Fibroblast of lung (primary cell): ENCODE data around the gene LGR4.

ENCODE experiments used
- EZH2 ChIP-seq: IDR thresholded peaks from 2 replicates; pipeline ENCODE4 v1.5.1; 2012; ENCODE audit warnings: low read length, control low read depth, mild to moderate bottlenecking; ENCODE audit errors: missing control alignments
- TF ChIP-seq, protein P1 (sequence below), 2 donors: IDR thresholded peaks in 1 of 2; conservative IDR thresholded peaks in 1 of 2; 1 replicate in 1 of 2; 2 replicates in 1 of 2; pipeline ENCODE4 v1.5.1; 2011 to 2012; ENCODE audit warnings: low read length in 2 of 2, control low read depth in 1 of 2, inconsistent platforms in 1 of 2, low read depth in 1 of 2, mild to moderate bottlenecking in 1 of 2

DNA sequence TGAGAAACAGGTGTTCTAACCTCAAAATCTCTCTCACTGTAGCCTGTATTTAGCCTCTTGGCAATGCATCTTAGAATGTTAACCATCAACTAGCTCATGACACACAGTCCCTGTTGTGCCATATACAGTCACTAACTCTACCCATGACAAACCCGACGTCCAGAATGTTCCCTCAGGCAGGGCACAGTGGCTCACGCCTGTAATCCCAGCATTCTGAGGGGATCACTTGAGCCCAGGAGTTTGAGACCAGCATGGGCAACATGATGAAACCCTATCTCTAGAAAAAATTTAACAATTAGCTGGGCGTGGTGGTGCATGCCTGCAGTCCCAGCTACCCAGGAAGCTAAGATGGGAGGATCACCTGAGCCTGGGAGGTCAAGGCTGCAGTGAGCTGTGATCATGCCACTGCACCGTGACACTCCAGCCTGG, 91.3 kb downstream of the LGR4 start:
- no peak for TF ChIP-seq EZH2
- TF ChIP-seq, protein P1, sequence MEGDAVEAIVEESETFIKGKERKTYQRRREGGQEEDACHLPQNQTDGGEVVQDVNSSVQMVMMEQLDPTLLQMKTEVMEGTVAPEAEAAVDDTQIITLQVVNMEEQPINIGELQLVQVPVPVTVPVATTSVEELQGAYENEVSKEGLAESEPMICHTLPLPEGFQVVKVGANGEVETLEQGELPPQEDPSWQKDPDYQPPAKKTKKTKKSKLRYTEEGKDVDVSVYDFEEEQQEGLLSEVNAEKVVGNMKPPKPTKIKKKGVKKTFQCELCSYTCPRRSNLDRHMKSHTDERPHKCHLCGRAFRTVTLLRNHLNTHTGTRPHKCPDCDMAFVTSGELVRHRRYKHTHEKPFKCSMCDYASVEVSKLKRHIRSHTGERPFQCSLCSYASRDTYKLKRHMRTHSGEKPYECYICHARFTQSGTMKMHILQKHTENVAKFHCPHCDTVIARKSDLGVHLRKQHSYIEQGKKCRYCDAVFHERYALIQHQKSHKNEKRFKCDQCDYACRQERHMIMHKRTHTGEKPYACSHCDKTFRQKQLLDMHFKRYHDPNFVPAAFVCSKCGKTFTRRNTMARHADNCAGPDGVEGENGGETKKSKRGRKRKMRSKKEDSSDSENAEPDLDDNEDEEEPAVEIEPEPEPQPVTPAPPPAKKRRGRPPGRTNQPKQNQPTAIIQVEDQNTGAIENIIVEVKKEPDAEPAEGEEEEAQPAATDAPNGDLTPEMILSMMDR (conservative IDR thresholded peaks at IDR 0.05 in 1 of 2, IDR thresholded peaks at IDR 0.05 in 1 of 2; ENCODE audit: low read depth in 1 of 2, low read length in 2 of 2): no peak
